NCI-H2196 treated with DMSO at 0.1 percent for 48 hours (cell line): ENCODE data around the gene GMPPA.

ENCODE experiments used
- DNase-seq: peaks from one replicate; lab custom pipeline; 2025; ENCODE audit not compliant: unreplicated experiment; lab: John Stamatoyannopoulos, UW

GMPPA gene

GRCh38 chr2:219553463-219553963, 54.8 kb downstream of the GMPPA start:
- DNase-seq = no peak

GRCh38 chr2:219554350-219554749, 55.7 kb downstream of the GMPPA start:
- DNase-seq = no peak

- no peak for DNase-seq
Observed at GRCh38 chr2:219555956-219556355, 57.3 kb downstream of the GMPPA start.

GRCh38 chr2:219556413-219556812, 57.7 kb downstream of the GMPPA start:
- DNase-seq = no peak
